Middle frontal gyrus (tissue), 1 donor: ENCODE data around the gene SLC39A8.
"Not testable (repeated sequence)": the region's sequence is repeated elsewhere in the genome, so short reads cannot be mapped to it uniquely, and the experiment has no call there.

Experiments used
- DNase-seq: peaks from one replicate; pipeline ENCODE4 v3.0.0-alpha.2; 2015; ENCODE audit warnings: low spot score; ENCODE audit errors: extremely low spot score

The SLC39A8 gene

GRCh38 chr4:102301167-102301566 is 44.1 kb downstream of the SLC39A8 start:
- no peak for DNase-seq

DNA sequence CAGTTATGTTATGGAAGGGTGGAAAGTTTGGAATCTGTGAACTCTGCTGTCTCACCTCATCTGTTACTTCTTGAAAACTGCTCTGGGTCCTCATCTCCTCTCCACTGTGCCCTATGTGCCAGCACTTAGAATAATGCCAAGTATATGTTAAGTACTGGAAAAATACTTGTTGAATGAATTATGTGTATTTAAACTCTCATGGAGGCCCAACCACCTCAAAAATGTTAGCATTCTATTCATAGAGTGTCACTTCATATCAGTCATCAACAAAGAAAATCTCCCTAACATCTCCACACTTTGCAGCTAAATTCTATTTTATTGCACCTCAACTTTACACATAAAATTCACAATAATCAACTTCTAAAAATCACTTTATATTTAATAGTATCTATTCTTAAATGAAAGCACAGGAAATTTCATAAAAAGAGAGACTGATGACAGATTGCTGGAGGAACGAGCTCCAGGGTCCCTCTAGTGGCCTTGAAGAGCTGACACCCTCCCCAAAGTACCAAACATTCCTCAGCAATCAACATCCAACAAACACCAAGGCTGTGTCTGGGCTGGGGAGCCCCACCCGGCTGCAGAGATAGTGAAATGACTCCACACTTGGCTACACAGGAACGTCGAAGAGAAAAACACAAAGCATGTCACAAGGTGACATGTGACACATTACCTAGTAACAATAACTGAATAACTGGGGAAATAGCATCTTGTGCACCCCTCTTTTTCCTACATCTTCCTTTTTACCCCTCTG is 45.8 kb downstream of the SLC39A8 start:
- no peak for DNase-seq

GRCh38 chr4:102298716-102299115 is 46.6 kb downstream of the SLC39A8 start:
- DNase-seq: no peak

DNA sequence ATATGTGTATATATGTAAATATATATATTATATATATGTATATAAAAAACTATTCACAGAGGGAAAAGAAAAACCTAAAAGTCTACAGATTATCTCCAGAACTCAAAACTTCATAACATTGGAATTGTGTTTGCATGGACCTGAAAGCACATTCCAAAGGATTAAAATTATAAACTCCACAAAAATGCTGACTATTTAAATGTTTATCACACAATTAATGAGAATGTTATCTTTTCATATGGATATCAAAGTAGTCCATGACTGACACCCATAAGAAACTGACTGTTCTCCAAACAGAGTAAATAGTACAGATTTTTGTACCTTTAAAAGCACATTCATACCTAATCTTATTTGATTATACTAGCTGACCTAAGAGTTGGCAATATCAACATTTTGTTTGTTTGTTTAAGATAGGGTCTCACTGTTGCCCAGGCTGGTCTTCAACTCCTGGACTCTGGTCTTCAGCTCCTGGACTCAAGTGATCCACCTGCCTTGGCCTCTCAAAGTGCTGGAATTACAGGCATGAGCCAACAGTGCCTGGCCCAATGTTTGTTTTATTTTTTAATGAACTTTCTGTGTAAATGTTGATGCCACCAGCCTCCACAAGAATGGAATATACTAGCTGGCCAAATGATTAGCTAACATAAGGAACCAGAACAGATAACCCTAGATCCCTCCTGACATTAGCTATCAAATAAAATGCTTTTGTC is 50.0 kb downstream of the SLC39A8 start:
- DNase-seq: no peak

DNA sequence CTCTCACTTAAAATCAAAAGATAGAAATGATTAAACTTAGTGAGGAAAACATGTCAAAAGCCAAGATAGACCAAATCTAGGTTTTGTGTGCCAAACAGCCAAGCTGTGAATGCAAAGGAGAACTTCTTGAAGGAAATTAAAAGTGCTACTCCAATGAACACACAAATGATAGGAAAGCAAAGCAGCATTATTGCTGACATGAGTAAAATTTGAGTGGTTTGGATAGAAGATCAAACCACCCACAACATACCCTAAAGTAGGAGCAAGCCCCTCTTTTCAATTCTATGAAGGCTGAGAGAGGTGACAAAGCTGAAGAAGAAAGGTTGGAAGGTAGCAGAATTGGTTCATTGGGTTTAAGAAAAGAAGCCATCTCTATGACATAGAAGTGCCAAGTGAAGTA is 56.8 kb downstream of the SLC39A8 start:
- DNase-seq: no peak

- no peak for DNase-seq
Observed at GRCh38 chr4:102285831-102286230, 59.5 kb downstream of the SLC39A8 start.

GRCh38 chr4:102281171-102281839 is 64.0 kb downstream of the SLC39A8 start:
- no peak for DNase-seq

- not testable (repeated sequence) for DNase-seq
Observed at GRCh38 chr4:102273317-102273716, 72.0 kb downstream of the SLC39A8 start.

GRCh38 chr4:102272318-102272717 is 73.0 kb downstream of the SLC39A8 start:
- no peak for DNase-seq

- no peak for DNase-seq
Observed at GRCh38 chr4:102268355-102268754, 76.9 kb downstream of the SLC39A8 start.

GRCh38 chr4:102263024-102263787 is 82.1 kb downstream of the SLC39A8 start:
- peak; percentile 16 for DNase-seq

DNA sequence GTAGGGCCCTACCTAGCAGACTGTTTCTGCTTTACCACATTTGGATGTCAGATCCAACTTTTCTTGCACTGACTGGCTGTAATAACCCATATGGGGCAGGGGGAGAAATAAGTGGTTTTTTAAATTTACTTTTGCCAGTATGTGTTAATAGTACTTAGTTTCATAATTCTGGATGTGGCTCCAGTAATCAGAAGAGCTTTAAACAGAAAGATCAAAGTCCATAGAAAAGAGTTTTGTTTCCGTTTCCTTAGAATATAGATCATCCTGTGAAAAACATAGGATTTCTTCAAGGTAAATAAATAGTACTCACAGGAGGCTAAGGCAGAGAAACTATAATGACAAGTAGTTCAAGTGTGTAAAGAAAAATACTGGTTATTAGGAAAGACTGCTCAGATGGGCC is 85.6 kb downstream of the SLC39A8 start:
- DNase-seq: no peak

DNA sequence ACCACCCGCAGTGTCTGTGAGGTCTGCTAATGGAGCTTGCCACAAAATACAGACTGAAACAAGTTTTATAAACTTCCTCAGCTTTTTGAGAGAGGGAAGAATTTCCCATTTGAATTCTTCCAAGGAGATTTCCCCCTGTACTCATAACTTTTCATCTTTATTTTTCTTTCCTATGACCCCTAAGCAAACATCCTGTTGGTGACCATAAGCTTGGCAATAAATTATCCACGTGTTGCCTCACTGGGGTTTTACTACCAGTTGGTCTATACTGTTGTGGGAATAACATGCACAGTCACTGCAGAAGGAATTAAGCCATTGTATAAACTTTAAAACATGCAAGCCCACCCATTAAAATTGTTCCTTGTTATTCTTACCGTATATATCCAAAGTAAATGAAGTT is 86.2 kb downstream of the SLC39A8 start:
- no peak for DNase-seq

- no peak for DNase-seq
Observed at GRCh38 chr4:102256321-102256720, 89.0 kb downstream of the SLC39A8 start.

- DNase-seq: no peak
Observed at GRCh38 chr4:102253860-102254259, 91.4 kb downstream of the SLC39A8 start.

GRCh38 chr4:102252171-102252570 is 93.1 kb downstream of the SLC39A8 start:
- DNase-seq: no peak

- DNase-seq: no peak
Observed at GRCh38 chr4:102250341-102250740, 94.9 kb downstream of the SLC39A8 start.

- DNase-seq: no peak
Observed at GRCh38 chr4:102247041-102247440, 98.2 kb downstream of the SLC39A8 start.

- no peak for DNase-seq
Observed at GRCh38 chr4:102246416-102246815, 98.9 kb downstream of the SLC39A8 start.

GRCh38 chr4:102244878-102245535 is 100.3 kb downstream of the SLC39A8 start:
- no peak for DNase-seq

GRCh38 chr4:102243296-102243695 is 102.0 kb downstream of the SLC39A8 start:
- DNase-seq: not testable (repeated sequence)
